Right lobe of liver (tissue), 4 donors: ENCODE data around the gene ABCA8.
"Not testable (repeated sequence)": the region's sequence is repeated elsewhere in the genome, so short reads cannot be mapped to it uniquely, and the experiment has no call there.

Experiments
- CTCF ChIP-seq, 4 donors: fragments of 200-600 bp in 3 of 4; fragments of 450-650 bp in 1 of 4; IDR thresholded peaks; one replicate each; pipeline versions ENCODE4 v1.5.1 to v1.8.0; 2016 to 2022; ENCODE audit warnings: antibody characterized with exemption in 4 of 4, mild to moderate bottlenecking in 2 of 4
- POLR2A ChIP-seq: fragments of 450-650 bp; IDR thresholded peaks from one replicate; pipeline ENCODE4 v1.6.1; 2017; ENCODE audit warnings: antibody characterized with exemption, mild to moderate bottlenecking
- donor health status: DM: no; HTN: no; CAD: no.
- donor health status: DM: no; HTN: no; CAD: no.
- donor health status: DM: no; HTN: yes; CAD: no.

DNA sequence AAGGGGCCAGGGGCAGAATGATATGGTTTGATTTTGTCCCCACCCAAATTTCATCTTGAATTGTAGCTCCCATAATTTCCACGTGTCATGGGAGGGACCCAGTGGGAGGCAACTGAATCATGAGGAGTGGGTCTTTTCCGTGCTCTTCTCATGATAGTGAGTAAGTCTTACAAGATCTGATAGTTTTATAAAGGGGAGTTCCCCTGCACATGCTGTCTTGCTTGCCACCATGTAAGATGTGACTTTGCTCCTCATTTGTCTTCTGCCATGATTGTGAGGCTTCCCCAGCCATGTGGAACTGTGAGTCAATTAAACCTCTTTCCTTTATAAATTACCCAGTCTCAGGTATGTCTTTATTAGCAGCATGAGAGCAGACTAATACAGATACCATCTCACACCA, 3.9 kb upstream of the ABCA8 start:
- TF ChIP-seq CTCF (IDR thresholded peaks at IDR 0.05); POLR2A: not testable (repeated sequence)
